IMR-90 (cell line): ENCODE results near the gene MYH7B. TPM values are rescaled to one million over a fixed set of nuclear protein-coding genes. Genes with fewer than 3 reads are reported as not detected.

ENCODE experiments used
- ATAC-seq: fragments of 200-7000 bp; cut with Tn5 transposase; 2 replicates; pipeline ENCODE4 v1.9.1; 2020; ENCODE audit warnings: low read depth, mild to moderate bottlenecking, moderate library complexity
- BruUV-seq: library from RNA; stranded (reverse); fragments of 400-500 nt; replicated peaks from 2 replicates; lab custom pipeline; 2021; lab: Mats Ljungman, UMichigan
- CTCF ChIA-PET: fragments of 300-600 bp; formaldehyde crosslinking; extraction: SDS; loops from one replicate; lab custom pipeline; 2021; ENCODE audit warnings: antibody characterized with exemption; lab: Yijun Ruan, JAX
- POLR2A ChIA-PET: fragments of 300-600 bp; sonication (Branson Sonifier 250); formaldehyde crosslinking; loops from one replicate; lab custom pipeline; 2022; ENCODE audit warnings: antibody characterized with exemption; ENCODE audit not compliant: unreplicated experiment; lab: Charles Lee
- DNase-seq: peaks from one replicate; pipeline ENCODE4 v3.0.0; 2013
- H2AFZ ChIP-seq: replicated peaks from 2 replicates; pipeline ENCODE3; 2013; ENCODE audit warnings: low read length, mild to moderate bottlenecking; ENCODE audit not compliant: poor library complexity
- H2AK5ac ChIP-seq: 2 replicates; pipeline ENCODE4 v1.6.1; 2013; ENCODE audit warnings: low read depth, low read length, inconsistent platforms
- H2AK9ac ChIP-seq: replicated peaks from 2 replicates; pipeline ENCODE3; 2013; ENCODE audit warnings: mild to moderate bottlenecking, low read depth, low read length, moderate library complexity; ENCODE audit not compliant: poor library complexity
- H2BK120ac ChIP-seq: 2 replicates; pipeline ENCODE4 v1.6.1; 2013; ENCODE audit warnings: low read depth, low read length, inconsistent platforms
- H2BK15ac ChIP-seq: 3 replicates; pipeline ENCODE4 v1.6.1; 2013; ENCODE audit warnings: low read depth, low read length, inconsistent platforms
- H2BK20ac ChIP-seq: 2 replicates; pipeline ENCODE4 v1.6.1; 2013; ENCODE audit warnings: low read depth, mild to moderate bottlenecking, inconsistent platforms, low read length, moderate library complexity
- H2BK5ac ChIP-seq: 2 replicates; pipeline ENCODE4 v1.6.1; 2013; ENCODE audit warnings: mild to moderate bottlenecking, low read depth, low read length, inconsistent platforms; ENCODE audit not compliant: poor library complexity, severe bottlenecking
- H3K14ac ChIP-seq: replicated peaks from 2 replicates; pipeline ENCODE4 v1.6.1; 2013; ENCODE audit warnings: low read depth, low read length, inconsistent platforms
- H3K18ac ChIP-seq: 2 replicates; pipeline ENCODE4 v1.6.1; 2013; ENCODE audit warnings: low read depth, low read length, control low read depth
- H3K23ac ChIP-seq: 2 replicates; pipeline ENCODE4 v1.6.1; 2013; ENCODE audit warnings: low read depth, low read length, inconsistent platforms
- H3K27ac ChIP-seq: 2 replicates; pipeline ENCODE4 v1.5.1; 2013; ENCODE audit warnings: mild to moderate bottlenecking, control low read depth, low read length; ENCODE audit not compliant: insufficient read depth
- H3K27me3 ChIP-seq: 2 replicates; pipeline ENCODE4 v1.6.1; 2013; ENCODE audit warnings: low read length; ENCODE audit not compliant: control insufficient read depth, insufficient read depth
- H3K36me3 ChIP-seq: 2 replicates; pipeline ENCODE4 v1.6.1; 2013; ENCODE audit warnings: low read length, mixed read lengths; ENCODE audit not compliant: control insufficient read depth, insufficient read depth
- H3K4ac ChIP-seq: 2 replicates; pipeline ENCODE4 v1.6.1; 2013; ENCODE audit warnings: low read depth, low read length, inconsistent platforms
- H3K4me1 ChIP-seq: 2 replicates; pipeline ENCODE4 v1.6.1; 2013; ENCODE audit warnings: low read length, mixed read lengths; ENCODE audit not compliant: control insufficient read depth, insufficient read depth
- H3K4me2 ChIP-seq: 2 replicates; pipeline ENCODE4 v1.6.1; 2013; ENCODE audit warnings: low read depth, mild to moderate bottlenecking, control low read depth, low read length, moderate library complexity
- H3K4me3 ChIP-seq: 2 replicates; pipeline ENCODE4 v1.5.1; 2013; ENCODE audit warnings: low read depth, mild to moderate bottlenecking, control low read depth, low read length, moderate library complexity; ENCODE audit not compliant: insufficient read depth
- H3K56ac ChIP-seq: 2 replicates; pipeline ENCODE4 v1.6.1; 2013; ENCODE audit warnings: low read length, inconsistent platforms; ENCODE audit not compliant: insufficient read depth; ENCODE audit errors: extremely low read depth
- H3K79me1 ChIP-seq, 2 experiments: 2 replicates each; pipeline ENCODE4 v1.6.1; 2013; ENCODE audit warnings: low read length in 2 of 2, inconsistent platforms in 1 of 2, low read depth in 1 of 2
- H3K9ac ChIP-seq: 2 replicates; pipeline ENCODE4 v1.6.1; 2013; ENCODE audit warnings: low read depth, low read length, control low read depth
- H3K9me1 ChIP-seq: 2 replicates; pipeline ENCODE4 v1.6.1; 2013; ENCODE audit warnings: low read length, inconsistent platforms; ENCODE audit not compliant: insufficient read depth
- H3K9me3 ChIP-seq: 2 replicates; pipeline ENCODE4 v1.6.1; 2013; ENCODE audit warnings: low read length; ENCODE audit not compliant: control insufficient read depth, insufficient read depth
- H4K20me1 ChIP-seq: 2 replicates; pipeline ENCODE4 v1.6.1; 2013; ENCODE audit warnings: low read length, inconsistent platforms; ENCODE audit not compliant: insufficient read depth
- H4K5ac ChIP-seq: 2 replicates; pipeline ENCODE4 v1.6.1; 2013; ENCODE audit warnings: mild to moderate bottlenecking, low read depth, low read length, control low read depth
- H4K8ac ChIP-seq, 2 experiments: 2 replicates each; pipeline ENCODE4 v1.6.1; 2013; ENCODE audit warnings: low read depth in 2 of 2, low read length in 2 of 2, control low read depth in 1 of 2, inconsistent platforms in 1 of 2
- H4K91ac ChIP-seq: 2 replicates; pipeline ENCODE4 v1.6.1; 2013; ENCODE audit warnings: low read depth, low read length, inconsistent platforms; ENCODE audit not compliant: insufficient read depth
- CHD1 ChIP-seq: IDR thresholded peaks from 2 replicates; pipeline ENCODE4 v1.6.1; 2012; ENCODE audit warnings: low read depth, low read length, improper control_type of control experiment
- CTCF ChIP-seq: conservative IDR thresholded peaks from 2 replicates; pipeline ENCODE4 v1.5.1; 2012; ENCODE audit warnings: mild to moderate bottlenecking, low read depth, low read length, improper control_type of control experiment
- MAFK ChIP-seq: IDR thresholded peaks from 2 replicates; pipeline ENCODE4 v1.6.1; 2012; ENCODE audit warnings: low read depth, low read length, improper control_type of control experiment
- MAZ ChIP-seq: IDR thresholded peaks from 2 replicates; pipeline ENCODE4 v1.6.1; 2012; ENCODE audit warnings: low read depth, mild to moderate bottlenecking, low read length, improper control_type of control experiment, moderate library complexity, borderline replicate concordance
- MXI1 ChIP-seq: IDR thresholded peaks from 2 replicates; pipeline ENCODE4 v1.6.1; 2012; ENCODE audit warnings: low read depth, mild to moderate bottlenecking, low read length, moderate library complexity, borderline replicate concordance
- POLR2A ChIP-seq: IDR thresholded peaks from 2 replicates; pipeline ENCODE4 v1.6.1; 2012; ENCODE audit warnings: mild to moderate bottlenecking, low read depth, low read length
- RAD21 ChIP-seq: IDR thresholded peaks from 2 replicates; pipeline ENCODE4 v1.6.1; 2012; ENCODE audit warnings: low read length, improper control_type of control experiment
- RCOR1 ChIP-seq: IDR thresholded peaks from 2 replicates; pipeline ENCODE4 v1.6.1; 2012; ENCODE audit warnings: mild to moderate bottlenecking, low read length, improper control_type of control experiment; ENCODE audit not compliant: insufficient replicate concordance
- RFX5 ChIP-seq: IDR thresholded peaks from 2 replicates; pipeline ENCODE4 v1.8.0; 2012; ENCODE audit warnings: low read depth, mild to moderate bottlenecking, low read length, moderate library complexity
- SMC3 ChIP-seq: fragments of 150-350 bp; IDR thresholded peaks from 2 replicates; pipeline ENCODE4 v1.6.1; 2016; ENCODE audit warnings: low read depth, mild to moderate bottlenecking, antibody characterized with exemption, low read length, moderate library complexity
- WGBS, 2 experiments: methylation state at CpG; one replicate each; pipeline versions ENCODE4 v1.1.5 to v1.1.7; 2013; ENCODE audit warnings: missing lambda C conversion rate in 2 of 2; ENCODE audit not compliant: insufficient read length in 1 of 2; ENCODE audit errors: extremely low coverage in 2 of 2; 5-methylcytosine and 5-hydroxymethylcytosine counted together
- dilution Hi-C: fragments of 300-500 bp; cut with HindIII; formaldehyde crosslinking; loops from one replicate; pipeline ENCODE4 v1.14.3; 2018; ENCODE audit warnings: low sequenced_read_pairs; ENCODE audit not compliant: unreplicated experiment
- in situ Hi-C: fragments of 300-500 bp; cut with MboI; formaldehyde crosslinking; loops from 3 replicates; pipeline ENCODE4 v1.14.3; 2019; ENCODE audit warnings: low sequenced_read_pairs, inconsistent platforms, mixed read lengths
- intact Hi-C: fragments of 100-400 bp; cut with micrococcal nuclease; formaldehyde crosslinking; loops from 2 replicates; pipeline ENCODE4 v1.10.0; 2022
- polyA plus RNA-seq, 3 experiments: library from polyadenylated mRNA; depleted of rRNA; stranded (reverse); fragments of >200 nt; gene quantifications; 2 replicates each; pipeline ENCODE4 v1.2.3, GENCODE V29; 2012; ENCODE audit warnings: low replicate concordance in 1 of 3
- total RNA-seq: library from RNA; depleted of rRNA; stranded (reverse); fragments of >200 nt; gene quantifications from 2 replicates; pipeline ENCODE4 v1.2.3, GENCODE V29; 2012

MYH7B gene
- total and polyA plus RNA-seq, 2 of the 4 experiments (the other 2 are of a cell fraction) = 0.09 TPM; not detected in 1

- intact Hi-C loops = loop anchor here (5.0 kb wide), 1 partner anchor 127 kb away; the partner anchor contains the start of gene GGT7
- no peak overlapping the region for H2AK9ac ChIP-seq
- no peak overlapping the region for H3K14ac ChIP-seq
- H4K20me1 ChIP-seq = peaks cover 41% of the 10 kb centered on the region
- ChIA-PET CTCF (no interaction called here), POLR2A (no interaction called here)
- peaks cover 0 to 16% of the 10 kb centered on the region in 2 experiments; a peak in 1 of 4 replicates for H3K79me1 ChIP-seq
- H3K9ac ChIP-seq = no peak overlapping the region
- TF ChIP-seq CHD1 = no peak
- TF ChIP-seq SMC3 = no peak
- no peak for TF ChIP-seq POLR2A
- no peak for TF ChIP-seq MXI1
- TF ChIP-seq RAD21 = no peak
- TF ChIP-seq MAZ = no peak
- TF ChIP-seq RFX5 = no peak
- TF ChIP-seq MAFK = no peak
- no peak for TF ChIP-seq RCOR1
- no peak for TF ChIP-seq CTCF
- no peak overlapping the region for H2BK5ac ChIP-seq
- DNase-seq (no peak), ATAC-seq (no peak)
- H3K4ac ChIP-seq = no peak overlapping the region
- no TSS peak for BruUV-seq
- no peak overlapping the region for H3K23ac ChIP-seq
- H3K56ac ChIP-seq = no peak overlapping the region
- no peak overlapping the region for H4K5ac ChIP-seq
- H3K27ac ChIP-seq = no peak overlapping the region
- H2AFZ ChIP-seq = no peak overlapping the region
- no peak overlapping the region for H3K18ac ChIP-seq
- in situ Hi-C loops = no loop called here
- dilution Hi-C loops = no loop called here
- 89% methylated on average over 8 of the region's 10 CpGs; no CpG with 5 or more reads in 1 of the 2 experiments for WGBS, 2 experiments
- no peak overlapping the region for H2BK15ac ChIP-seq
- H3K36me3 ChIP-seq = peaks cover 88% of the 10 kb centered on the region
- H4K8ac ChIP-seq = no peak overlapping the region
- H3K4me2 ChIP-seq = no peak overlapping the region
- H3K9me1 ChIP-seq = no peaks in the 10 kb centered on the region
- H2AK5ac ChIP-seq = no peak overlapping the region
- no peak overlapping the region for H2BK120ac ChIP-seq
- no peak overlapping the region for H2BK20ac ChIP-seq
- H4K91ac ChIP-seq = no peak overlapping the region
- no peak overlapping the region for H3K4me3 ChIP-seq
- H3K4me1 ChIP-seq = no peaks in the 10 kb centered on the region
- H3K27me3 ChIP-seq = no peaks in the 10 kb centered on the region
- H3K9me3 ChIP-seq = no peaks in the 10 kb centered on the region
Measured at GRCh38 chr20:34999782-35000181, 44.1 kb downstream of the MYH7B start.
